ENCODE data around the gene KRTAP9-1.

GRCh38 chr17:41178843-41179616 lies 10.7 kb upstream of the KRTAP9-1 start:
- no peak for TF ChIP-seq CTCF (conservative IDR thresholded peaks at IDR 0.05; ENCODE audit: low read depth, low read length)
- TF ChIP-seq EZH2phosphoT487 (IDR thresholded peaks at IDR 0.05; ENCODE audit: borderline replicate concordance, low read length): no peak
- TF ChIP-seq EZH2 (IDR thresholded peaks at IDR 0.05; ENCODE audit: low read length, unreplicated experiment): no peak
